T-cell (primary cell): ENCODE data around the gene KAZN. TPM values are rescaled to one million over a fixed set of nuclear protein-coding genes. Genes with fewer than 3 reads are reported as not detected.

Source experiments
- ATAC-seq, 4 experiments: fragments of 200-7000 bp in 3 of 4; fragments of 150-1000 bp in 1 of 4; cut with Tn5 transposase; replicated peaks in 1 of 4; 1 replicate in 3 of 4; 2 replicates in 1 of 4; pipeline ENCODE4 v1.10.0; 2021; ENCODE audit warnings: moderate library complexity in 3 of 4, mild to moderate bottlenecking in 2 of 4, moderate number of reproducible peaks in 1 of 4
- CTCF ChIA-PET, 2 donors: fragments of 300-600 bp; sonication (Branson Sonifier 250); formaldehyde crosslinking; loops; one replicate each; lab custom pipeline; 2022; ENCODE audit warnings: antibody characterized with exemption in 2 of 2; lab: Charles Lee
- POLR2A ChIA-PET, 2 donors: fragments of 300-600 bp; sonication (Branson Sonifier 250); formaldehyde crosslinking; loops; one replicate each; lab custom pipeline; 2022; ENCODE audit warnings: antibody characterized with exemption in 2 of 2; lab: Charles Lee
- DNase-seq, 35 experiments: peaks; one replicate each; pipeline versions ENCODE4 v3.0.0 to v3.0.0-alpha.2; 2013 to 2023
- H3K27ac ChIP-seq: one replicate; pipeline ENCODE4 v1.5.1; 2013; ENCODE audit warnings: low read length
- H3K27me3 ChIP-seq, 2 experiments: replicated peaks in 1 of 2; 1 replicate in 1 of 2; 2 replicates in 1 of 2; pipeline versions ENCODE4 v1.6.1 to v1.7.0; 2013; ENCODE audit warnings: low read length in 1 of 2, mixed read lengths in 1 of 2; ENCODE audit not compliant: control insufficient read depth in 2 of 2, insufficient read depth in 2 of 2; ENCODE audit errors: extremely low read depth in 1 of 2
- H3K36me3 ChIP-seq, 2 donors: 1 replicate in 1 of 2; 2 replicates in 1 of 2; pipeline versions ENCODE4 v1.6.1 to v1.7.0; 2013; ENCODE audit warnings: low read length in 1 of 2; ENCODE audit not compliant: control insufficient read depth in 2 of 2, insufficient read depth in 1 of 2; ENCODE audit errors: extremely low read depth in 1 of 2
- H3K4me1 ChIP-seq, 2 experiments: 1 replicate in 1 of 2; 2 replicates in 1 of 2; pipeline versions ENCODE4 v1.6.1 to v1.7.0; 2013; ENCODE audit warnings: low read length in 2 of 2, mixed read lengths in 1 of 2; ENCODE audit not compliant: insufficient read depth in 2 of 2, control insufficient read depth in 1 of 2; ENCODE audit errors: extremely low read depth in 1 of 2
- H3K4me3 ChIP-seq, 2 donors: 1 replicate in 1 of 2; 2 replicates in 1 of 2; pipeline versions ENCODE4 v1.5.1 to v1.7.0; 2013; ENCODE audit warnings: mild to moderate bottlenecking in 2 of 2, low read length in 1 of 2, moderate library complexity in 1 of 2; ENCODE audit not compliant: control insufficient read depth in 1 of 2; ENCODE audit errors: extremely low read depth in 1 of 2
- H3K9me3 ChIP-seq: 2 replicates; pipeline ENCODE4 v1.7.0; 2013
- H3K27ac Mint-ChIP-seq, 2 donors: one replicate each; pipeline ENCODE4 v1.8.0; 2020 to 2021; ENCODE audit warnings: mild to moderate bottlenecking in 2 of 2, mixed read lengths in 2 of 2
- H3K27me3 Mint-ChIP-seq, 2 donors: one replicate each; pipeline ENCODE4 v1.8.0; 2021 to 2022; ENCODE audit warnings: mixed read lengths in 2 of 2
- H3K36me3 Mint-ChIP-seq: one replicate; pipeline ENCODE4 v1.8.0; 2021; ENCODE audit warnings: mixed read lengths
- H3K4me1 Mint-ChIP-seq, 3 donors: one replicate each; pipeline ENCODE4 v1.8.0; 2020 to 2022; ENCODE audit warnings: mixed read lengths in 3 of 3, mild to moderate bottlenecking in 1 of 3
- H3K4me3 Mint-ChIP-seq, 3 donors: one replicate each; pipeline ENCODE4 v1.8.0; 2020 to 2022; ENCODE audit warnings: mild to moderate bottlenecking in 3 of 3, mixed read lengths in 3 of 3, moderate library complexity in 3 of 3
- H3K9me3 Mint-ChIP-seq, 3 donors: one replicate each; pipeline ENCODE4 v1.8.0; 2020 to 2022; ENCODE audit warnings: mixed read lengths in 3 of 3
- WGBS: methylation state at CpG from one replicate; pipeline ENCODE4 v1.1.5; 2013; ENCODE audit warnings: missing lambda C conversion rate; ENCODE audit not compliant: insufficient coverage; 5-methylcytosine and 5-hydroxymethylcytosine counted together
- total RNA-seq, 35 experiments: library from RNA in 6 of 35; stranded (reverse) in 6 of 35; fragments of 120-200 nt in 1 of 35; gene quantifications; one replicate each; pipeline versions ENCODE4 v1.2.1 to v1.2.4 and lab custom pipeline; 2013 to 2026

The KAZN gene
- total RNA-seq, 5 donors from 2014 or later (not counting 1 experiment from before 2014, with no cell fraction given) = 0.18 to 0.58 (median 0.30) TPM

DNA sequence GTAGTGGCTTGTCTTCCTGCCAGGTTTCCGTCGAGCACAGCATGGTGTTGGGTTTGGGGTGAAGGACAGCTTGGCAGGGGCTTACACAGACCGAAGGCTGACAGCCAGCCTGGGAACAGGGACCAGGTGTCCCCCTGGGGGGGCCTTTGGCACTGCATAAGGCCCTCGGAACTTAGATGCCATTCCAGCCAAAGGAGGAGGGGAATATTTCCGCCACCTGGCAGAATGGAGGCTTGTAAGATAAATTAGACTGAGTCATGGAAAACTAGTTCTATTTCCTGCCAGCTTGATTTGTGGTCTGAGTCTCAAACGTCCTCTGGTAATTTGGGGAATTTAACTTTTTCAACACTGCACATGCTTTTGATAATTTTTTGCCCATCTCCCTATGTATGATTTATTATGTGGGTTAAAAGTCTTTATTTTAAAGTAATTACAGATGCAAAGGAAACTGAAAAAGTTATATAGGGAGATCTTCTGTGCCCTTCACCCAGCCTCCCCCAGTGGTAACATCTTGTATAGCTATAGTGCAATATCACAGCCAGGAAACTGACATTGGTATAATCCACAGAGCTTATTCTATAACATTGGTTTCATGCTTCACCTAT lies 543.6 kb downstream of the KAZN start:
- H3K36me3 Mint-ChIP-seq = no peaks in the 10 kb centered on the region
- H3K4me3 ChIP-seq = no peak overlapping the region
- H3K27me3 ChIP-seq = peaks cover 0 to 46% of the 10 kb centered on the region in 2 experiments
- H3K9me3 ChIP-seq = no peaks in the 10 kb centered on the region
- no peak overlapping the region for H3K27ac ChIP-seq
- ChIA-PET POLR2A (no interaction called here), CTCF (no interaction called here)
- H3K4me1 Mint-ChIP-seq = no peaks in the 10 kb centered on the region
- WGBS = 17% methylated on average over 2 of the region's 6 CpGs
- peaks cover 52 to 62% of the 10 kb centered on the region in 2 donors for H3K27me3 Mint-ChIP-seq
- no peaks in the 10 kb centered on the region for H3K4me1 ChIP-seq
- no peak overlapping the region for H3K27ac Mint-ChIP-seq
- ATAC-seq (no peak), DNase-seq (no peak)
- H3K9me3 Mint-ChIP-seq = peaks cover 0 to 3% (median 0%) of the 10 kb centered on the region in 3 donors
- H3K36me3 ChIP-seq = no peaks in the 10 kb centered on the region
- H3K4me3 Mint-ChIP-seq = no peak overlapping the region

DNA sequence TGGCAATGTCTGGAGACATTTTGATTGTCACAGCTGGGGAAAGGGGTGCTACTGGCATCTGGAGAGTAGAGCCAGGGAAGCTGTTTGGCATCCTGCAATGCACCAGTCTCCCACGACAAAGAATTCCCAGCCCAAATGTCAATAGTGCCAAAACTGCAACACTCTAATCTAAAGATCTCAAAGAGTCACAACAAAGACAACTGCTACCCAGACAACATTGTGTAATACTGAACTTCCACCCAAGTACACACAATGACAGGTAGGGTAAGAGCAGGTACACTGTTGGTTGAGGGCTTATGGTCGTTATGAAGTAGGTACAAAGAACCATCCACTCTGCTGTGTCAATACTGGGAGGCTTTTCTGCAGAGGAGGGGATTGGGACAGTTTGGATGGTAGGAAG lies 546.8 kb downstream of the KAZN start:
- 40% methylated on average over 1 of the region's 2 CpGs for WGBS
- Mint-ChIP-seq H3K4me1 (no peaks in the 10 kb centered on the region), H3K36me3 (no peaks in the 10 kb centered on the region), H3K9me3 (peaks cover 0 to 3% (median 0%) of the 10 kb centered on the region in 3 donors), H3K4me3 (no peak overlapping the region), H3K27ac (no peak overlapping the region), H3K27me3 (peaks cover 57 to 63% of the 10 kb centered on the region in 2 donors)
- Histone ChIP-seq H3K27ac (no peak overlapping the region), H3K27me3 (peaks cover 0 to 45% of the 10 kb centered on the region in 2 experiments), H3K9me3 (no peaks in the 10 kb centered on the region), H3K4me1 (no peaks in the 10 kb centered on the region), H3K4me3 (no peak overlapping the region), H3K36me3 (no peaks in the 10 kb centered on the region)
- ChIA-PET POLR2A (no interaction called here), CTCF (no interaction called here)
- DNase-seq (no peak), ATAC-seq (no peak)

DNA sequence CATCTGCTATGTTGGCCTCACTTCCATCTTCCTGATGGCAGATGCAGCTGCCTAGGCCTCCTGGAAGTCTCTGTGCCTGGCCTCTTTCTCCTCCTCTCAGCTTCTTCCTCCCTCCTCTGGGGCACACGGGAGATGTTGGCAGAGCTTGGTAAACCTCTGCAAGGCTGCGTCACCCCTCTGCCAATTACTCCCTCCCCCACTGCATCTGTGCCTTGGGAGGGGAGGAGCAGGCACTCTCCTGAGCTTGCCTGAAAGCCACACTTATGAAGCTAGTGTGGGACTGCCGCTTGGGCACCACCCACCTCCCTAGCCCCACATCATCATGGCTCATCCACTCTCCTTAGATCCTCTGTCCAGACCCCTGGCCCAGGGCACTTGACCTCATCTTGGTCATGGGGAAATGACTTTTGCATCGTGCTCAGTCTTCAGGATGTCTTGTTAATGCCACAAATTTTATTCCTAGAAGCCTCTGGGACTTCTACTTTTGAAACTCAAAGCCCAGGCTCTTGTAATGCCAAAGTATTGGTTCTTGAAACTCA lies 547.7 kb downstream of the KAZN start:
- peaks cover 0 to 4% (median 3%) of the 10 kb centered on the region in 3 donors for H3K9me3 Mint-ChIP-seq
- Histone ChIP-seq H3K27ac (no peak overlapping the region), H3K9me3 (no peaks in the 10 kb centered on the region), H3K36me3 (no peaks in the 10 kb centered on the region), H3K4me3 (no peak overlapping the region), H3K27me3 (peaks cover 0 to 42% of the 10 kb centered on the region in 2 experiments), H3K4me1 (no peaks in the 10 kb centered on the region)
- H3K36me3 Mint-ChIP-seq = no peaks in the 10 kb centered on the region
- no peak overlapping the region for H3K4me3 Mint-ChIP-seq
- peaks cover 60 to 64% of the 10 kb centered on the region in 2 donors for H3K27me3 Mint-ChIP-seq
- no peaks in the 10 kb centered on the region for H3K4me1 Mint-ChIP-seq
- POLR2A ChIA-PET = no interaction called here
- 42% methylated on average over 2 of the region's 4 CpGs for WGBS
- no peak for ATAC-seq
- DNase-seq = no peak
- CTCF ChIA-PET = no interaction called here
- no peak overlapping the region for H3K27ac Mint-ChIP-seq

DNA sequence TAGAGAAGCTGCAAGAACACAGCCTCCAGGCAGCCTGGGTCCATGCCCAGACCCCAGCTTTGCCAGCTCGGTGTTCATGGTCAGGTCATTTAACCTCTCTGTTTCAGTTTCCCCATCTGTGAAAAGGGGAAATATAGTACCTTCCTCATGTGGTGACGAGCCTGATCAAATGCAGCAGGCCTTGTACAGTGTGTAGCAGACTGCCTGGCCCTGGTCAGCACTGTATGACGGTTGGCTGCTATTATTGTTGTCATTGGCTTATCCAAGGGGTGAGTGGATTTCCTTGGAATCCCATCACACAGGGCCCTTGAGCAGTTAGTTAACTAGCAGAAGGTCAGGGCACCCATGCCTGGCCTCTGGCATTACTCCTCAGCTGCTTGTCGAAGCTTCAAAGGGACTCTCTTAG lies 548.5 kb downstream of the KAZN start:
- Mint-ChIP-seq H3K4me3 (no peak overlapping the region), H3K9me3 (peaks cover 0 to 4% (median 3%) of the 10 kb centered on the region in 3 donors), H3K36me3 (no peaks in the 10 kb centered on the region), H3K4me1 (peaks cover 0 to under 1% (median under 1%) of the 10 kb centered on the region in 3 donors), H3K27me3 (peaks cover 65 to 71% of the 10 kb centered on the region in 2 donors), H3K27ac (no peak overlapping the region)
- Histone ChIP-seq H3K27ac (no peak overlapping the region), H3K27me3 (peaks cover 0 to 41% of the 10 kb centered on the region in 2 experiments), H3K4me1 (no peaks in the 10 kb centered on the region), H3K36me3 (no peaks in the 10 kb centered on the region), H3K9me3 (no peaks in the 10 kb centered on the region), H3K4me3 (no peak overlapping the region)
- DNase-seq (no peak), ATAC-seq (no peak)
- POLR2A ChIA-PET = no interaction called here
- CTCF ChIA-PET = no interaction called here
- WGBS = 49% methylated on average over 3 of the region's 4 CpGs

DNA sequence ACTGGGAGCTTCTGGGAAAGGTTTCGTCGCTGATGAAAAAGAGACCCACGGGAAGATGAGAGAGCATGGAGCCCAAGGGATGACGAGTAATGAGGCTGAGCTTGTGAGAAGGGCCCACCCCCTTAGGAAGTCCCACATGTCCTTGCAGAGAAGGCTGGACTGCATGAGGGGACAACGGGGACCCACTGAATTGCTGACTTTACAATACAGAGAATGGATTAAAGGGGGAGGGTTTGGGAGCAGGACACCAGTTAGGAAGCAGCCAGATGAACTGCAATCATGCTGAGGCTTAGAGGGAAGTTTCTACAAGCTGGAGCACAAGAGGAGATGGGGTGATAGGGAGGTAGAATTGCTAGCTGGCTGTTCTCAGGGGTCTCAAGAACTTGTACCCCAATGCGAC lies 549.5 kb downstream of the KAZN start:
- ChIA-PET CTCF (no interaction called here), POLR2A (no interaction called here)
- peaks cover 69% of the 10 kb centered on the region in 2 donors for H3K27me3 Mint-ChIP-seq
- H3K9me3 ChIP-seq = no peaks in the 10 kb centered on the region
- H3K4me3 ChIP-seq = no peak overlapping the region
- H3K4me1 ChIP-seq = peaks cover 0 to 9% of the 10 kb centered on the region in 2 experiments
- WGBS = 79% methylated on average over 5 of the region's 6 CpGs
- H3K4me1 Mint-ChIP-seq = peaks cover 4 to 7% (median 7%) of the 10 kb centered on the region in 3 donors
- H3K27me3 ChIP-seq = peaks cover 0 to 51% of the 10 kb centered on the region in 2 experiments
- peaks cover 0 to 4% (median 0%) of the 10 kb centered on the region in 3 donors for H3K9me3 Mint-ChIP-seq
- ATAC-seq = no peak
- DNase-seq = no peak
- H3K27ac ChIP-seq = no peak overlapping the region
- H3K36me3 Mint-ChIP-seq = no peaks in the 10 kb centered on the region
- H3K36me3 ChIP-seq = no peaks in the 10 kb centered on the region
- no peak overlapping the region for H3K4me3 Mint-ChIP-seq
- no peak overlapping the region for H3K27ac Mint-ChIP-seq

DNA sequence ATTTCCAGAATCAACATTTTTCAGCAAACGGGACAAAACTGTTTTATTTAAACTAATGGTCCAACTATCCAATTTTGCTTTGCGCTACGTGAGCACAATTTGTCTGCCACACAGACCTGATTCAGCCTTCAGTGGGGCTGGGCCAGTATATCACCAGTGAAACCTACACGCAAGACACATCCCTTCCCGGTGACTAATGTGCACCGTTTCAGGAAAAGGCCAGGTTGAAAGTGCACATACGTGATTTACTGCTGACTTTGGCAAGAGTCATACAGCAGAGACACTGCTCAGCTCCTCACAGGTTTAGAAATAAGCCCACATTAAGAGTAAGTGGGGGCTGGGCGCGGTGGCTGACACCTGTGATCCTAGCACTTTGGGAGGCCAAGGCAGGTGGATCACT lies 550.0 kb downstream of the KAZN start:
- H3K27ac Mint-ChIP-seq = no peak overlapping the region
- WGBS = 86% methylated on average over 9 of the region's 9 CpGs
- H3K9me3 Mint-ChIP-seq = peaks cover 0 to 4% (median 0%) of the 10 kb centered on the region in 3 donors
- ChIA-PET POLR2A (no interaction called here), CTCF (no interaction called here)
- DNase-seq = no peak
- H3K36me3 Mint-ChIP-seq = no peaks in the 10 kb centered on the region
- Histone ChIP-seq H3K4me1 (peaks cover 0 to 13% of the 10 kb centered on the region in 2 experiments), H3K9me3 (no peaks in the 10 kb centered on the region), H3K27me3 (peaks cover 0 to 56% of the 10 kb centered on the region in 2 experiments), H3K36me3 (no peaks in the 10 kb centered on the region), H3K4me3 (no peak overlapping the region), H3K27ac (no peak overlapping the region)
- ATAC-seq = no peak
- H3K4me1 Mint-ChIP-seq = peaks cover 4 to 10% (median 10%) of the 10 kb centered on the region in 3 donors
- no peak overlapping the region for H3K4me3 Mint-ChIP-seq
- peaks cover 65 to 68% of the 10 kb centered on the region in 2 donors for H3K27me3 Mint-ChIP-seq
